Stomach smooth muscle (tissue), 2 donors: ENCODE measurements around the gene IFT22.
"Not testable (repeated sequence)": the region's sequence is repeated elsewhere in the genome, so short reads cannot be mapped to it uniquely, and the experiment has no call there.

Experiments used
- H3K27ac ChIP-seq: one replicate; pipeline ENCODE4 v1.7.0; 2013; ENCODE audit warnings: mild to moderate bottlenecking, low read length, inconsistent platforms
- H3K27me3 ChIP-seq, 2 donors: one replicate each; pipeline ENCODE4 v1.7.0; 2013; ENCODE audit warnings: low read length in 2 of 2; ENCODE audit not compliant: insufficient read depth in 2 of 2, control insufficient read depth in 1 of 2
- H3K36me3 ChIP-seq, 2 donors: one replicate each; pipeline ENCODE4 v1.7.0; 2013; ENCODE audit warnings: low read length in 2 of 2; ENCODE audit not compliant: control insufficient read depth in 2 of 2, insufficient read depth in 2 of 2
- H3K4me1 ChIP-seq: one replicate; pipeline ENCODE4 v1.7.0; 2013; ENCODE audit warnings: low read length; ENCODE audit not compliant: control insufficient read depth, insufficient read depth
- H3K4me3 ChIP-seq, 2 donors: one replicate each; pipeline ENCODE4 v1.7.0; 2013; ENCODE audit warnings: low read length in 2 of 2
- H3K9ac ChIP-seq, 2 donors: one replicate each; pipeline ENCODE4 v1.7.0; 2013; ENCODE audit warnings: low read length in 2 of 2, mild to moderate bottlenecking in 1 of 2
- H3K9me3 ChIP-seq, 2 donors: one replicate each; pipeline ENCODE4 v1.7.0; 2013; ENCODE audit warnings: low read length in 2 of 2; ENCODE audit not compliant: control insufficient read depth in 2 of 2
- donor health status: healthy.
- donor health status: Pancreatic carcinoma.

Gene IFT22

GRCh38 chr7:101352920-101353308 is 31.3 kb upstream of the IFT22 start:
- Histone ChIP-seq H3K4me3 (no peak overlapping the region), H3K9me3 (no peaks in the 10 kb centered on the region), H3K4me1 (no peaks in the 10 kb centered on the region), H3K27me3 (peaks cover 0 to 2% of the 10 kb centered on the region in 2 donors), H3K9ac (no peak overlapping the region), H3K27ac (no peak overlapping the region), H3K36me3 (no peaks in the 10 kb centered on the region)

GRCh38 chr7:101349300-101349699 is 27.7 kb upstream of the IFT22 start:
- not testable (repeated sequence) for H3K27me3 ChIP-seq, H3K4me1 ChIP-seq

GRCh38 chr7:101348456-101349067 is 26.9 kb upstream of the IFT22 start:
- not testable (repeated sequence) for H3K9me3 ChIP-seq, H3K27me3 ChIP-seq, H3K4me3 ChIP-seq, H3K27ac ChIP-seq, H3K9ac ChIP-seq, H3K4me1 ChIP-seq, H3K36me3 ChIP-seq

More at GRCh38 chr7:101349300-101349699, 27.7 kb upstream of the IFT22 start:
- H3K4me3 ChIP-seq, H3K36me3 ChIP-seq, H3K27ac ChIP-seq, H3K9me3 ChIP-seq, H3K9ac ChIP-seq: not testable (repeated sequence)

DNA sequence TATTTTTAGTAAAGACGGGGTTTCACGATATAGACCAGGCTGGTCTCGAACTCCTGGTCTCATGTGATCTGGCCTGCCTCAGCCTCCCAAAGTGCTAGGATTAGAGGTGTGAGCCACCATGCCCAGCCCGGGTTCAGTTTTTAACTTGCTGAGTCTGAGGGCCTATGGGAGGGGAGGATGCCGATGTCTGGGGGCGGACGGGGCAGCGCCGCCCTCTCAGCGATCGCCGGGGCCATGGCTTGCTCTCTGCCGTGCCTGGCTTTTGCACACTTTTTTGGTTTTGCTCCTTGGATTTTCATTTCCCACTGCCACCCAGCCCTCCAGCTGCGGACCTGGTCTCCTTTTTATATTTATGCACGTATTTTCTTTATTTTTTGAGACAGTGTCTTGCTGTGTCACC is 25.9 kb upstream of the IFT22 start:
- Histone ChIP-seq H3K9me3 (no peaks in the 10 kb centered on the region), H3K27ac (no peak overlapping the region), H3K27me3 (peaks cover 0 to 2% of the 10 kb centered on the region in 2 donors), H3K4me3 (no peak overlapping the region), H3K9ac (no peak overlapping the region), H3K4me1 (no peaks in the 10 kb centered on the region), H3K36me3 (no peaks in the 10 kb centered on the region)

DNA sequence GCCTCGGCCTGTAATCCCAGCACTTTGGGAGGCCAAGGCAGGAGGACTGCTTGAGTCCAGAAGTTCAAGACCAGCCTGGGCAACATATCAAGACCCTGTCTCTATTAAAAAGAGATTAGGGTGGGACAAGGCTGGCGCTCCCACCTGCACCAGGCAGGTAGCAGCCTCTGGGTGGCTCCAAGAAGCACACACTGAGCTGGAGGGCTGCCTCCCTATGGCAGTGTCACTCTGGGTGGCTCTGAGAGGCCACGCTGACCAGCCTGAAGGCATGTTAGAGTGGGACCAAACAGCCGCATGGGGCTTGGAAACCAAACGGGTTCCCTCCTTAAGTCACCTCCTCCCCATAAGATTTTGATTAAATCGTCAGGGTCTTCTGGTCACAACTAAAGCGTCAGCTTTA is 21.3 kb upstream of the IFT22 start:
- H3K4me3 ChIP-seq = no peak overlapping the region
- H3K27ac ChIP-seq = no peak overlapping the region
- H3K27me3 ChIP-seq = no peaks in the 10 kb centered on the region
- no peaks in the 10 kb centered on the region for H3K36me3 ChIP-seq
- no peaks in the 10 kb centered on the region for H3K9me3 ChIP-seq
- H3K4me1 ChIP-seq = no peaks in the 10 kb centered on the region
- no peak overlapping the region for H3K9ac ChIP-seq

GRCh38 chr7:101340379-101340778 is 18.8 kb upstream of the IFT22 start:
- Histone ChIP-seq H3K27me3 (no peaks in the 10 kb centered on the region), H3K9me3 (no peaks in the 10 kb centered on the region), H3K27ac (no peak overlapping the region), H3K4me1 (no peaks in the 10 kb centered on the region), H3K36me3 (no peaks in the 10 kb centered on the region), H3K9ac (no peak overlapping the region), H3K4me3 (no peak overlapping the region)

- Histone ChIP-seq H3K27ac (no peak overlapping the region), H3K4me3 (no peak overlapping the region), H3K9me3 (no peaks in the 10 kb centered on the region), H3K36me3 (no peaks in the 10 kb centered on the region), H3K4me1 (no peaks in the 10 kb centered on the region), H3K27me3 (no peaks in the 10 kb centered on the region), H3K9ac (no peak overlapping the region)
These were observed 12.3 kb upstream of the IFT22 start for GRCh38 chr7:101333912-101334311.

- H3K4me1 ChIP-seq = no peaks in the 10 kb centered on the region
- no peak overlapping the region for H3K27ac ChIP-seq
- H3K4me3 ChIP-seq = no peak overlapping the region
- no peaks in the 10 kb centered on the region for H3K9me3 ChIP-seq
- H3K9ac ChIP-seq = no peak overlapping the region
- H3K36me3 ChIP-seq = no peaks in the 10 kb centered on the region
- H3K27me3 ChIP-seq = no peaks in the 10 kb centered on the region
These were observed 10.4 kb upstream of the IFT22 start for GRCh38 chr7:101332026-101332425.

- Histone ChIP-seq H3K9me3 (no peaks in the 10 kb centered on the region), H3K36me3 (no peaks in the 10 kb centered on the region), H3K27me3 (no peaks in the 10 kb centered on the region), H3K4me1 (no peaks in the 10 kb centered on the region), H3K9ac (no peak overlapping the region), H3K27ac (no peak overlapping the region), H3K4me3 (no peak overlapping the region)
These were observed 8.4 kb upstream of the IFT22 start for GRCh38 chr7:101330011-101330484.

GRCh38 chr7:101328159-101328558 is 6.5 kb upstream of the IFT22 start:
- Histone ChIP-seq H3K36me3 (no peaks in the 10 kb centered on the region), H3K27ac (no peak overlapping the region), H3K4me3 (no peak overlapping the region), H3K27me3 (no peaks in the 10 kb centered on the region), H3K4me1 (no peaks in the 10 kb centered on the region), H3K9me3 (no peaks in the 10 kb centered on the region), H3K9ac (no peak overlapping the region)

GRCh38 chr7:101319401-101319800 is 2.2 kb downstream of the IFT22 start:
- Histone ChIP-seq H3K4me3 (no peak overlapping the region), H3K9me3 (no peaks in the 10 kb centered on the region), H3K27me3 (no peaks in the 10 kb centered on the region), H3K4me1 (peaks cover 13% of the 10 kb centered on the region), H3K27ac (no peak overlapping the region), H3K9ac (no peak overlapping the region), H3K36me3 (peaks cover 10 to 12% of the 10 kb centered on the region in 2 donors)
